Measurements from ENCODE around the gene OPTN.

- TF ChIP-seq CTCF (IDR thresholded peaks at IDR 0.05; ENCODE audit: control extremely low read depth in 1 of 3, insufficient read depth in 1 of 3, low read depth in 1 of 3, low read length in 3 of 3) (no peak), POLR2AphosphoS5 (IDR thresholded peaks at IDR 0.05; ENCODE audit: low read depth, low read length) (no peak), JUN (IDR thresholded peaks at IDR 0.05; ENCODE audit: low read depth, low read length) (no peak), POLR2A (IDR thresholded peaks at IDR 0.05; ENCODE audit: control extremely low read depth in 1 of 2, low read depth in 2 of 2, low read length in 2 of 2) (no peak), MAX (IDR thresholded peaks at IDR 0.05) (no peak), EZH2 (IDR thresholded peaks at IDR 0.05; ENCODE audit: low read depth, low read length, severe bottlenecking) (no peak), MAFK (IDR thresholded peaks at IDR 0.05; ENCODE audit: low read depth, low read length) (no peak), RFX5 (IDR thresholded peaks at IDR 0.05; ENCODE audit: borderline replicate concordance, low read depth, low read length) (no peak), YY1 (IDR thresholded peaks at IDR 0.05; ENCODE audit: low read depth, low read length) (no peak)
These were observed 6.6 kb downstream of the OPTN start for GRCh38 chr10:13106387-13107045.

Measured in H1 (cell line).